Erythroblast (primary cell): ENCODE results near the gene PYGO2.

Source experiments
- GATA1 ChIP-seq: IDR thresholded peaks from 2 replicates; pipeline ENCODE4 v1.6.1; 2011; ENCODE audit warnings: low read depth, mild to moderate bottlenecking, control low read depth, low read length, moderate library complexity
- POLR2A ChIP-seq: IDR thresholded peaks from 2 replicates; pipeline ENCODE4 v1.6.1; 2011; ENCODE audit warnings: mild to moderate bottlenecking, low read length

DNA sequence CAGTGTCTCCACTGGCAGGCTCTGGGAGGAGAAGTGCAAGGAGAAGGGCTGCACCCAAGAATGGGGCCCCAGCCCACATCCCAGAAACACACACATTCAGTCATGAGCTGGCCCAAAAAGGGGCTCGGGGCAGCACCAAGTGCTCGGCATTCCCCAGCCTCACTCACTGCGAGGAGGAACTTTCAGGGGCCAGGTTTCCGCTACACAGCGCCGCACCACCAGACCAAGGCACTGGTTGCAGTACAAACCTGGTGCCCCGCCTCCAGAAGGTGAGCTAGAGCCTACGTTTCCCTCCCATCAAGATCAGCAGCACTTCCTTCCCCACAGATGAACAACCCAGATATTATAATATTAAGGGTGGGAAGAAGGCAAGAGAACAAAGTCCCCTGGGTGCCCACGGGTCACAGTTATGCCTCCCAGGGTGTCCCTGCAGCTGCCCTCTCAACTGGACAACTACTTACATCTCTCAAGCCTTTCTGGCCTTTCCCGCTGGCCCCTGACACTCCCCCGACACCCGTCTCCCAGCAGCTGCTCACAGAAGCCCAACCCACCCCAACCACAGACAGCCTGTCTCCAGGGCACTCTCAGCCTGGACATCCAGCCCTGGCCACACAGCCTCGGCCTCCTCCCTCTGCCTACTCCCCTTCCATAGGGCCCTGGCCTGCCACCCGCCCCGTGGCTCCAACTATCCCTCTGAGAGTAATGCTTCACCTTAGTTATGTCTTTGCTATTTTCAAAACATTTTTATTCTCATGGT, 9.5 kb downstream of the PYGO2 start:
- TF ChIP-seq POLR2A, result no peak
- TF ChIP-seq GATA1, result no peak
